HG03196 (cell line): Measurements from ENCODE around the gene PPP2R2C.

Source experiments
- ATAC-seq: cut with Tn5 transposase; IDR thresholded peaks from one replicate; pipeline ENCODE4 v1.9.1; 2021; ENCODE audit not compliant: unreplicated experiment

The PPP2R2C gene

DNA sequence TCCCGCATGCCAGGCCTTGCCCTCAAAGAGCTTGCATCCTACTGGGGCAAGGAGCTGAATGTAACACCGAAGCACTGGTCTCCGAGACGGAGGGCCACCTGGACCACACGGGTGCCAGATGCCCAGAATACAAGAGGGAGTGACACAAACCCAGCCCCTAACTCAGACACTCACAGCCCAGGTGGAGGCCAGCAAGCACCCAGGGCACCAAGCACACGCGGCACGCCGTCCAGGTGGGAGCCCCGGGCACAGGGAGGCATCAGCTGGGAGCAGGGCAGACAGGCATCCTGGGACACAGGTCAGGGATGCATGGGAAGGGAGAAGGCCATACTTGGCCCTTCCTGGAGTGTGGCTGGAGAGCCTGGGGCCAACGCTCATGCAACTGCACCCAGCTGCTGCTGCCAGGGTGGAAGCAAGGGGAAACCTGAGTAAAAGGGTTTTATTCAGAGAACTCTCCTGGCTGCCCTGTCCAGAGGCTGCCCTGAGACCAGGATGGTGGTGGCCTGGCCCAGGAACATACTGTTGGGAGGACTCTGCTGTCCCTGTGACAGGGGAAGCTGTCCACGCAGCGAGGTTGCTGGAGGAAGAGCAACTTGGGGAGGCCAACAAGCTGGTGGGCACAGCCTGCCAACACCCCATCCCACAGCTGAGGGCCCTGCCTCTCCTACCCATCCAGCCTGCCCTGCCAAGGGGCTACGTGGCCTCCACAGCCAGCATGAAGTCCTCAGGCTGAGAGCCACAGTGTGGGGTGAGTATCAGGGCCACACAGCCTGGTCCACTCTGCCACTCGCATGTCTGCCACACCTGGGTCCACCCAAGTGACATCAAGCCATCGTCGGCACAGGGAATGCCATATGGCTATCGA lies 22.2 kb upstream of the PPP2R2C start:
- no peak for ATAC-seq

DNA sequence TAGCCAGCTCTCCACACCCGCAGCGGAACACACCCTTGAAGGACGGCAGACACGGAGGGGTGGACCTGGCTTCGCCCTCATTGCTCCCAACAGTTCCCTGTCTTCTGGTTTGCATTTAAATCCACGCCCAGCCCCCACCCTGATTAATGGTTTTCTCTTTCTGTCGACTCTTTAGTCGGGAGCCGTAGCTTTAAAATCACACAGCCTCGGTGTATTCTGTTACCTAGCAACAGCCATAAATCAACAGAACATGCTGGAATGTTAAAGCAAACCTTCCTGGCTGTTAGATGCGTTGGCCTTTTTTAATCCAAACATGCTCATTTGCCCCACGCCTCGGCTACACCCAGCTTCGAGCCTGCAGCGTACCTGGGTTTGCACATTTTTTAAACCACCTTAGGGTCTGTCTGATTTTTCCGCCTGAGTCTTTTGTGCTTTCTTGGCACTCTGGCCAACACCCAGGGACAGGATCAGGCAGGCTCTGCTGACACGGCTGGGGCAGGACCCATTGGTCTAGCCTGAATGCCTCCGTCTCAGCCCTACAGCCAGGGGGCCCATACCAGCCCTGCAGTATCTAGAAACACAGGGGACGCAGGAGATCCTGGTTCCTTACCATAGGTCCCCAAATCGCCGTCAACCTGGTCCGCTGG lies 21.4 kb upstream of the PPP2R2C start:
- ATAC-seq: no peak

DNA sequence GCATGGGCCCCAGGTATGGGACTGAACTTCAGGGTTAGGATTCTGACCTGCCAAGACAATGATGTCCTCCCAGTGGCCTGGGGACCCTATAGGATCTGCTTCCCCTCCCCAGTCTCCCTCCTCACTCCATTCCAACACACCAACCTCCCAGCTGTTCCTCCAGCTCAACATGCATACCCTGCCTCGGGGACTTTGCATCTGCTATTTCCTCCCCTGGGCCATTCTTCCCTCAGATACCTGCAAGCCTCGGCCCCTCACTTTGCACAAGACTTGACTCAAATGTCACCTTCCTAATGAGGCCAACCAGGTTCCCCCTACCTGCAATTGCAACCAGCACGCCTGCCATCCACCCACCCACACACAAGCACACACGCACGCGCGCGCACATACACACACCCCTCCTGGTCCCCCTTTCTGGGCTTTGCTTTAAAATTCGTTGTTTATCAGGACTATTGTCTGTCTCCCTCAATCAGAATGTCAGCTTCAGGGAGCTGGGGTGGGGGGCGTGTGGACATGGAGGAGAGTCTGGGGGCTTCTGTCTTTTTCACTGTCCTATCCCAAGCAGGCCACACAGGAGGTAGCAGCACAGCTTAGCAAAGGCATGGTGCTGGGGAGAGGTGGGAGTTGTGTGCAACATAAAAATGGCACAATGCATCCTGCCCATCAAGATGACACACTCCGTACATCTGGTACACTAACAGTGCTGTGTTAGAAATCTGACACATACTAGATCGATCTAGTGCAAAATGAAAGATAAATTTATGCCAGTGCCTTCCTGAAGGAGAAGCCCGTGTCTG lies 20.6 kb upstream of the PPP2R2C start:
- no peak for ATAC-seq

DNA sequence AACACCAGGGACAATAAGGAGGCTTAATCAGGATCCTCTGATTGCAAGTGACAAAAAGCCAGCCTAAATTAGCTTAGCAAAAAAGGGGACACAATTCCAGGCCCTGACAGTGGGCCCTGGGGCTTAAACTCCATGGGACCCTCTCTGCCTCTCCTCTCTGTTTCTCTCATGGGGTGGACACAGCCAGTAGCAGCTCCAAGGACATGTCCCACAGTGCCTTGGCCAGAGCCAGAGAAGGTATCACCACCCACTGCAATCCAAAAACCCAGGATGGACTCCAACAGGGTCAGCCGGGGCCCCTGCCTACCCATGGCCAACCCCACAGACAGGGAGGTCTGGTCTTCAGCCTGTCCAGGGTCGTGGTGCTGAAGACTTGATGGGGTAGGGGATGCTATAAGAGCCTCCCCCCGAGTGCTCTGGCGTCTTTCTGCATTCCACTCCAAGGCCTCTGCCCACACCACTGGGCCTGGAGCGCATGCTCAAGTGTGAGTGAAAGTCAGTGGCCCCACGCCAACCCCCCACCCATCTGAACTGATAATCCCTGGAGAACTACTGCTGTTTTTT lies 19.7 kb upstream of the PPP2R2C start:
- ATAC-seq: no peak

DNA sequence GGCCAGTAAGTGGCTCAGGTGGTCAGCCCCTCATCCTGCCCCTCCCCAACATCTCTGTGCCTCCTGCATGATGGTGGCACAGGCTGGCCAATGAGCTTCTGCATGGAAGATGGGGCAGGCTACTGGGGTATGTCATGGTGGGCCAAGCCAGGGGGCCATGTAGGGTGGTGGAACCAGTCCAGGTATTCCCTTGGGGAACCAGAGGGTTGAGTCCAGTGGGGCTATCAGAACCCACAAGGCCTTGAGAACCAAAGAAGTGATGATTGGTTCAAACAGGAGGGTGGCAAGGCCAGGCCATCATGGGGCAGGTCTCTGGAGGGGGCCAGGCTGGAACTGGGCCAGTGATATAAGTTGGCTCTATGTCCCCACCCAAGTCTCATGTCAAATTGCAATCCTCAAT lies 18.8 kb upstream of the PPP2R2C start:
- ATAC-seq: no peak

DNA sequence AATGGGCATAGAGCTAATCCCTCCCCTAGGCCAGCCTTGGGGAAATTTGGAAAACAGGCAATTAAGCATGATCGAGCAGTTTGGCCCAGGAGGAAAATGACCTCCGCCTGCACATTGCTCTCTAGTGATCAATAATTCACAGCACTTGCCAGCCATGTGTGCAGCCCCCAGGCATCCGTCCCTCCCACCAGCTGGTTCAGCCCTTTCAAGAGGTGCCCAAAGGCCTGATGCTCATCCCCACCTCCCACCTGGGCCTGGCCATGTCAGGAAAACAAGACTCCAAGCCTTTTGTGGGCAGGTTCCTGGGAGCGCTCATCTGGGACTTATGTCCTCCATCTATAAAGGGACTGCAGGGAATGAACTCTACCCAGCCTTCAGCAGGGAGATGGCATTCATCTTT lies 17.5 kb upstream of the PPP2R2C start:
- ATAC-seq: no peak

DNA sequence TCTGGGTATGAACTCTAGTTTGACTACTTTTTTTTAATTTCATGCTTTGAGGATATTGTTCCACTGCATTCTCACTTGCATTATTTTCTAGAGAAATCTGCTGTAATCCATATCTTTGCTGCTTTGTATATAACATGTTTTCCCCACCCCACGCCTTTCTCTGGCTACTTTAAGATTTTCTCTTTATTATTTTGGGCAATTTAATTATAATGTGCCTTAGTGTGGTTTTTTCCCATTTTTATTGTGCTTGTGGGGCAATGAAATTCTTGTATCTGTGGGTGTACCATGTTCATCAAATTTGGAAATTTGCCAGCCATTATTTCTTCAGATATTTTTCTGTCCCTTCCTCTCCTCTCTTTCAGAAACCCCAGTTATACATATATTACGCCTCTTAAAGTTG lies 15.1 kb upstream of the PPP2R2C start:
- no peak for ATAC-seq

DNA sequence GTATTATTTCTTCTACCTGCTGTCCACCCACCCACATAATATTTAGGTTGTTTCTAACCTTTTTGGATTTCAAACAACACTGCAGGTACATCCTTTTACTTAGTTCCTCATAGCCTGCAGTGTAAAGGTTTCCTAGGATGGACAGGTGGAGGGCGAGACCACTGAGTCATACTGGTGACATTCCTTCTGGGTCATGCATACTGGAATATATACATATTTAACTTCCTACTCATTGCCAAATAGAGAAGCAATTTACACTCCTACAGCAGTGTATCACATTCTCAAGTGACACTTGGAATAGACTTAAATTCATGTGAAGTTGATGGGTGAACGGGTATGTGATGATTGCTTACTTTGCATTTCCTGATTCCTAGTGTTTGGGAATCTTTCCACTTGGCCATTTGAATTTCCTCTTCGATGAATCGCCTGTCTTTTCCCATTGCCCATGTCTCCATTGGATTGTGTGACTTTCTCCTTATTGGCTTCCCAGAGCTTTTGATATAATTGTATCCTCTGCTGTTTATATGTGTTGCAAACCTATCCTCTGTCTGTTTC lies 8.2 kb upstream of the PPP2R2C start:
- no peak for ATAC-seq

DNA sequence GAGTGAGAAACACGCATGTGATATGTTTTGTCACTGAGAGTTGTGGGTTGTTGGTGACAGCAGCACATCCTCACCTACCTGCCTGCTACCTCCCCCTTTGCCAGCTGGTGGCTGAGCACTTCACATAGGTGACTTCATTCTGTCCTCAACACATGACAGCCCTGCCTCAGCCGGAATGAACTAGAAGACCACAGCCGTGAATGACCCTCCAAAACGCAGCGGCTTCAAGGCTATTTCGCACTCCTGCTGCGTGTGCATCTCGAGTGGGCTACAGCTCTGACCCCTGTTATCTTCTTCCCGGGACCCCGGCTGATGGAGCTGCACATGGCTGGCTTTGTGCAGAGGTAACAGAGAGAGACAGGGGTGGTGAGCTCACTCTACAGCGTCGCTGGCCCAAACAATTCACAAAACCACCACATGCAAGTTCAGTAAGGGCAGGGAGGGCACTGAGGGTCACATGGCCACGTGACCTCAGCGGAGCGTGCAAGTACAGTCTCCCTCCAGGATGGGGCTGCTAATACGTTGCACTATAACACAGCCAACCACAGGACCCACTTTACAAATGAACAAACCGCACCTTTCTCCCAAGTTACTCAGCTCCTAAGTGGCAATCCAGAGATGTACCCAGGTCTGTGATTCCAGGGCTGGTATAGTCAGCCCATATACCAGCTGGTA lies 6.3 kb upstream of the PPP2R2C start:
- ATAC-seq: no peak

DNA sequence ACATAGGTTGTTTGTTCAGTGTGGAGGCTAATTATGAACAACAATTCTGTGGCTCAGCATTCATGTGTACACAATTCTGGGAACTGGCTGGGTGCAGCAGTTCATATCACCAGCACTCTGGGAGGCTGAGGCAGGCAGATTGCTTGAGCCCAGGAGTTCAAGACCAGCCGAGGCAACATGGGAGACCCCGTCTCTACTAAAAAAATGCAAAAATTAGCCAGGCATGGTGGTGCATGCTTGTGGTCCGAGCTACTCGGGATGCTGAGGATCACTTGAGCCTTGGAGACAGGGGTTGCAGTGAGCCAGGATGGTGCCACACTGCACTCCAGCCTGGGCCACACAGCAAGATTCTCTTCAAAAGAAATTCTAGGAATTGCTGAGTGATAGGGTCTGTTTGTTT lies 4.5 kb upstream of the PPP2R2C start:
- ATAC-seq: no peak

DNA sequence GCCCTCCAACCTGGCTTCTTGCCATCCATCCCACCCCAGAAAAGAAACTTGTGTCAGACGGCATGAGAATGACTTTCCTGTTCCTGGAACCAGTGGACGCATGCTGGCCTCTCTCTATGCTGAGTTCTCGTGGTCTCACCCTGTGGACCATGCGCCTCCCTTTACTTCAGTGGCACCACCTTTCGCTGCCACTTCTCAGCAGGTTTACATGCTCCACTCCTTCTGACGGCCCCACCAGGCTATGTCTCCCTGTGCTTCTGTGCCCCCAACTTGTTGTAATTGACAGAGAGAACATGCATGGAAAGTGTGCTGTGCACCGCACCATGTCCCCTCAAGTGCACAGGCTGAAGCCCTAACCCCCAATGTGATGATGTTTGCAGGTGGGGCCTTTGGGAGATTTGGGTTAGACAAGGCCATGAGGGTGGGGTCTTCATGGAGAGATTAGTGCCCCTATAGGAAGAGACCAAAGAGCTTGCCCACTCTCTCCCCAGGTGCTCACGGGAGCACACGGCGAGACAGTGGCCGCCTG lies 3.1 kb upstream of the PPP2R2C start:
- ATAC-seq: no peak

DNA sequence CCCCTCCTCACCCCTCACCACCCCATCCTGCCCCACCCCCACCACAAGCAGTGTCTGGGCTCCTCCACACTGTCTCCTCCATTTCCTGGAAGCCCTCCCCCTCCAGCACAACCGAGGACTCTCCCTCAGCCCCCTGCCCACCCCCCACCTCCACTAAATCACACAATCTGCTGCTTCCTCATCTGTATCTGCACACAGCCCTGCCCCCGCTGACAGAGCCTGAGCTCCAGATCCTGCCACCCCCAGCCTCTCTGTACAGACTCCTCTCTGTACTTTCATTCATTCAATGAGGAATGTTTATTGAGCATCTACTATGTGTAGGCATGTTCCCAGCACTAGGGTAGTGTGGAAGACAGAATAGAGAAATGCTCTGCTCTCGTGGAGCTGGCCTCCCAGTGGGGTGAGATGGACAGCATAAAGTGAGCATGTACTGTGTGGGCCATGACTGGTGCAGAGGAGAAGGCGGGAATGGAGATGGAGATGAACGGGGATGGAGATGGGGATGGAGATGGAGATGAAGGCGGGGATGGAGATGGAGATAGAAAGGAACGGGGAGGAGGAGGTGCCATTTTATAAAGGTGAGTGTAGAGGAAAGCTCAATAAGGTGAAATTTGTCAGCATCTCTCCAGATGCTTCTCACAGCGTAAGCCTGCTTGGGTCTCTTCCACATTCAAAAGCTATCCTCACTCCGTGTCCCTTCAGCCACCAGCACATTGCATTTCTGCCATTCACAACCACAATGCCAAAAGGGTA lies 2.5 kb upstream of the PPP2R2C start:
- ATAC-seq: no peak

DNA sequence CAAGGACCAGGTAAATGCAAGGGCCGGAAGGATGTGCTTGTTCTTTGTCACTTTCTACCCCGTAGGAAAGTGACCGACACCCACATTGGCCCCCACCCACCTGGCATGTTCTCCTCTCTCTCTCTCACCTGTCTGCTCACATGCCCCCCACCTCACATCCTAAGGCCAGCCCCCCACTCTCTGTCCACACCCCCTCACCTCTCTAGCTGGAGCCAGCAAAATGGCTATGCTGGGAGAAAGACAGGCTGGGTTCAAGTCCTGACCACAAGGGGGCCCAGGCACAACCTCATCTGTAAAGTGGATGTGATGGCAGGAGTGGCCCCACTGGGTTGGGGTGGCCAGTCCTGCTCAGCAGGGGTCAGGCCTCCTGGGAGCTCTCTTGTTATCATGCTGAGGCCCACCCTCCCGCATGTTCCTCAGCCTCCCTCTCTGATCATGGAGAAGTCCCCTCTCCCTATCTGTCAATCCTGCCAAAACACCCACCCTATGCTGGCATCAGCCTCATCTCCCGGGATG lies 1.7 kb upstream of the PPP2R2C start:
- ATAC-seq: no peak

DNA sequence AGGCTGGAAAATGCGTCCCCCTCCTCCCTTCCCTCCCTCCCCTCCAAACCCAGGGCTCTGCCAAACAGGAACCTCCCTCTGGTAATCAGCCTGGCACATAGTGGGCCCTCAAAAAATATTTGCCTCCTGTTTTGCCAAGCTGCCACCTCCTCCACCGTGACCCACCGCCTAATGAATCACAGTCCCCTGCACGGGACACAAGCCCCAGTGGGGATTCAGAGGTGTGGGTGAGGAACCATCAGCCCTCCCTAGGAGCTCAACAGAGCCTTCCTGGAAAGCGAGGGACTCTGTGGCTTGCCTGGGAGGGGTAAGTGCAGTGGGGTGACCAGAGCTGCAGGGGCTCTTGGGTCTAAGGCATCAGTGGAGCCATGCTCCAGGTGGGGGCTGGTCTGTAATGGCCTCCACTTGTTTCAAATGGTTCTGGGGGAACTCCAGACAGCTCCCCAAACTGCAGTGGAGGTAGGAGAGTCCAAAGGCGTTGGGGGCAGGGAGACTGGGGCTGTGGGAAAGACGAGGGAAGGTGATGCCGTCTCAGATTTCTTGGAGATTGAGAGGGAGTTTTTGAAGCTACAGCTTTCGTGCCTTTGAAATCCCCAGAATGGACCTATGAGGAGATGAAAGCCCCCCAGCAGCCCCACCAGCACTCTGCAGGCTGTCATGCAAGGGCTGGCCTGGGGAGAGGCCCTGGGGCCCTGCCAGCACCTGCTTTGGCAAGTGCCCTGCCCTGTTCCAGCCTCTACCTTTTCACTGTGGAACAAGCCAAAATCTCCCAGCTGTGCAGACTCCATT lies 1.0 kb upstream of the PPP2R2C start:
- no peak for ATAC-seq

DNA sequence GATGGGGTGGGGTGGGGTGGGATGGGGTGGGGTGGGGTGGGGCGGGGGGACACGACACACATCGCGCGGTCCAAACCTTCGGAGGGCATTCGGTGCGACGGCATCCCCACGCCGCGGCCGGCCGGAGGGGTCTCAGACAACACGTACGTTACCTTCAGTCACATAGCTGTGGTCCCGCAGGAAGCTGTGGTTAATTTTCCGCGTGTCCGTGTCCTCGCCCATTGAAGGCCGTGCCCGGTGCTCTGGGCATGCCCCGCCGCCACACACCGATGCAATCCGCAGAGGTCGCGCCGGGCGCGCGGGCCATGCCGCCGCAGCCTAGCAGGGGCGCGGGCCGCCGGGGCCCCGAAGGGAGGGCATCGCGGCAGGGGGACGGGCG lies 417 bp downstream of the PPP2R2C start:
- ATAC-seq: no peak

DNA sequence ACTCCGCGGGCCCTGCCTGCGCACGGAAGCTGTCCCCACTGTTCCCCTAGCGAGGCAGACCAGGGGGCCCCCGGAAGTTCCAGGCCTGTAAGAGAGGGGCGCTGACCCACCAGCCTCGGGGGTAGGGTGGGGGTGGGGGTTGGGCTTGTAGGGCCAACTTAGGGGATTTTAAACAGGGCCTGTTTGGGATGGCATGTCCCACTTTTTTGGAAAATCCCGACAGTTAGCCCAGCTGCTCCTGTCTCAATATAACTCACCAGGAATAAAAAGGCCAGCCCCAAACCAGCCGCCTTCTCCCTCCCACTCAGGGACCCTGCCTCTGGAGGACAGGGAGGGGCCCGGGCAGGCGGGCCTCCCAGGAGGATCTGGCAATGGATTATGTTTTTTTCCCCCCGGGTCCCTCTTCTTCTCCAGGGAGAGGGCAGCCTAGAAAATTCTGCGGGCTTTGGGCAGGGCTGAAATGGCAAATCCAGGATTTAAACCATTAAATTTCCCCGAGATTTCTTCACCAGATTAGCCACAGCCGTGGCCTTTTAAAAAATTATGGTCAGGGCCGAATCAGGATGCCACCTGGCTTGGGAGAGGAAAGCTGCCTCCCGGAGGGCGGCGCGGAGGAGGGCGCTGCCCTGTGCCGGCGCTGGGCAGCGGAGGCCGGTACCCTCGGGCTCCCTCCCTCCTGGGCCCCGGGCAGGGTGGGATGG lies 957 bp downstream of the PPP2R2C start:
- no peak for ATAC-seq

DNA sequence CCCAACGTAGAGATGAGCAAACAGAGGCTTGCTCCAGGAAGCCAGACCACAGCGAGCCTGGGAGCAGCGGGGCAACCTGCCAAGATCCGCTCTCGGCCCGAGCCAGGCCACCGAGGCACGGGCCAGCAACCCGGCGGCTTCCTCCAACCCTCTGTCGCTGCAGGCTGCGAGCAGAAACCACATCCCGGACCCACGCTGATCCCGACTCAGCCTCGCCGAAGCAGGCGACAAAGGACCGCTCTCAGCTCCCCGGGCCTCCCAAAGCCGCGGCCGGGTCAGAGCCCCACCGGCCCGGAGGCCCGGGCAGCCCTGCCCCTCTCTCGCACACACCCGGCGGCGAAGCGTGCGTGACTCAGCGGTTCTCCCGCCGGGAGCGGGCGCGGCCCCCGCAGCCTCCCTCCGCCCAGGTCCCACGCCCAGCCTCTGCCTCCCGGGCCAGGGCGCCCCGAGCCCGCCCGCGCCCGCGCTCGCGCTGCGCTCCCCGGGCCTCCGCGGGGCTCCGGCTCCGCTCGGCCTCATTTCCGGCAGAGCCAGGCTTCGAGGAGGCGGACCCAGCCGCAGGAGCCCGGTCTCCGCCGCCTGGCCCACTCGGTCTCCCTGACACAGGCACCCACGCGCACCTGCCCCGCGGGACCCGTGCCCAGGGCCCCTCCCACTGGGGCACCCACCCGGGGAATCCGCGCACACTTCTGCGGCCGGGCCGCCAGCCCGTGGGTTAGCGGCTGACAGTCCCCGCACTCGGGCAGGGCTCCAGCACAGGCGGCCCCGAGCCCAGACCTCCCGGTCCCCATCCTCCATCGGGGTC lies 1.7 kb downstream of the PPP2R2C start:
- ATAC-seq: no peak
